Activated CD4-positive, alpha-beta T cell treated with anti-CD3 and anti-CD28 coated beads, Interleukin-2, amount 50 U/mL, for 4 hours (primary cell): ENCODE measurements around the gene ZNF680.
"Not testable (repeated sequence)": the region's sequence is repeated elsewhere in the genome, so short reads cannot be mapped to it uniquely, and the experiment has no call there.

Source experiments
- DNase-seq, 2 experiments: peaks; one replicate each; pipeline ENCODE4 v3.0.0-alpha.2; 2020

Gene ZNF680

DNA sequence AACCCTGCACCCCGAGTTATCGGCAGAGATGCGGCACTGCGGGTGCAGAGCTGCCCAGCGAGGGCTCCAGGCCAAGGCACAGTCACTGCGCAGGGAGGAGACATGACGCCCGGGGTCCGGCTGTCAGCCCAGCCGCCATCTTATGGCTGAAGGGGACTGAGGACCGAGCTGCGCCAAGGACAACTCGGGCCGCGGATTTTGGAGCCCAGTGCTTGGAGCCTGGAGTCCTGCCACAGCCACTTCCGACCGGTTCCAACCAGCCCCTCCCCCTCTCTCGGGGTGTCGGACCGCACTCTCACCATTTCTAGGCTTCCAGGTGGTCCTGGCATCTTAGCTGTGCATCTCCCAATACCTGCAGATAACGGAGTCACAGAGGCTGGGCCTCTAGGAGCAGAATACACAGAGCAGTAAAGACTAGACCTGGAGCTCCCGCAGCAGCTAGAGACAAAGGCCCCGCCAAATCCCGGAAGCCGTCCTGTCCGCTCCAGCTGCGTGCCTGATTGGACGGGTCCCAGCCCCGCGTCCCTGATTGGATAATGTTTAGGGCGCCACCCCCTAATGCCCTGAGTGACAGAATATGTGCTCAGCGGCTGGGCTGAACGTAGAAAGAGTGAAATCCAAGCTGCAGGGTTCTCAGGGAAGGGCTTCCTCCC lies at the start of gene ZNF680:
ZNF680 (minus strand) TSS at position 446 of the 653 bp plus-strand sequence; CDS start at position 329, 117 bp downstream.
- DNase-seq, result peak; percentile 84 to 86

DNA sequence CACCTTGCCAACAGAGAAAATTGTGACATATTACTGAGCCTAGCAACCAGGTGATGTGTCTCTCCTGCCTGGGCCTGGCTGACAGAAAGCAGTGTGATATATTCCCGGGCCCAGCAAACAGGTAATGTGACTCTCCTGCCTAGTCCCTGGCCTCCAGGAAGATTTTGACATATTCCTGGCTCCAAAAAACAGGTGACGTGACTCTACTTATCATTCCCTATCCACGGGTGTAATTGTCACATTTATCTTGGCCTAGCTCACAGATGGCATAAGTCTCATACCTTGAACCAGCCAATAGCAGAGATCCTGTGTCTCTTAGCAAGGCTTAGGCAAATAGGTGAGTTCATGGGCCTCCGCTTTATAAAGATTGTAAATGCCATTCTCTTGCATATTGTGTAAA lies 49.6 kb upstream of the ZNF680 start:
- DNase-seq, result no peak

DNA sequence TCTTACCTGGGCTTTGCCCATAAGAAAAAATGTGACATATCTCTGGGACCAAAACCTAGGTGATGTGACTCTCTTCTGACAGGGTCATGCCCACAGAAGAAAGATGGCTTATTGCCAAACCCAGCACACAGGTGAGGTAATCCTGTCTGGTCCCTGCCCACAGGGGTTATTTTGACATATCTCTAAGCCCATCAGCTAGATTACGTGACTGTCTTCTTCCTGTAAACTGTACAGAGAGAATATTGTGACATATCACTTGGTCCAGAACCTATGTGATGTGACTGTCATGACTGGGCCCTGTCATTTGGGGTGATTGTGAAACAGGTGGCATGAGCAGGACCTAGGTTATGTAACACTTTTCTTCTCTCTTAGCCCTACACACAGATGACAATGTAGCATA lies 48.8 kb upstream of the ZNF680 start:
- no peak for DNase-seq

DNA sequence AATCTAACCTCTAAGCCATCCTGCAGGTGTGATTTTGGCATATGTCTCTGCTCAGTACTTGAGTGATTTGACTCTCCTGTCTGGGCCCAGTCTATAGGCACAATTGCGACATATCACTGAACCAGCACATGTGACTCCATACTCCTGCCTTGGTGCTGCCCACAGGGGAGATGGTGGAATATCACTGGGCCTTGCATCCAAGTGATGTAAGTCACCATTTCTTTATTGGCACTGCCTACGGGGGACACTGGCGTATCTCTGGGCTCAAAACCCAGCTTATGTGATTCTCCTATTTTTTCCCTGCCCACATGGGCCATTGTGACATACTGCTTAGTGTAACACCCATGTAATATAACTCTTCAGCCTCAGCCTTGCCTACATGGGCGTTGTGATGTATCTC lies 48.1 kb upstream of the ZNF680 start:
- no peak for DNase-seq

DNA sequence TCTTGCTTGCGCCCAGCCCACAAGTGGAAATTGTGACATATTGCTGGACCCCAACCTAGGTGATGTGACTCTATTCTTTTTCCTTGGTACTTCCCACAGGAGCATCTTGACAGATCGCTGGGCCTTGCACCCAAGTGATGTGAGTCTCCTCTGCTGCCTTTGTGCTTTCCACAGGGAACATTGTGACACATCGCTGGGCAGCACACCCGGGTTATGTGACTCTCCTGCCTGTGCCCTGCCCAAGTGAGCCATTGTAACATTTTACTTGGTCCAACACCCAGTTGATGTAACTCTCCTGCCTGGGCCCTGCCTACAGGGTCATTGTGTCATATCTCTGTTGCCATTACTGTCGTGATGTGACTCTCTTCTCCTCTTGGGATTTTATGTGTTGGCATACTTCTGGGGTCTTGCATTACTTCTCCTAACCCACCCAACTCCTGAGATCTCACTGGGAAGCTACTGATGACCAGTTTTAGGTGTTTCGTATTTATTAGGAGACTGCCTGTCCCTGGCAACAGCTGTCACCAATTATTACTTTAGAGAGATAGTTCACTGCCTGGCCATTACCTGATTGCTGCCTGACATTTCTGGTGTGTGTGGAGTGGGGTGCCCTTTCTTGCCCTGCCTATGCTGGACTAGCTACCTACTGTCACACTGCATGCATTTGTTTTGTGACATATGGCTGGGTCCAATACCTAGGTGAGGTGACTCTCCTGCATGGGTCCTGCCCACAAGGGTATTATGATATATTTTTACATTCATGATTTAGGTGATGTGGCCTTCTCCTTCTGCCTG lies 45.4 kb upstream of the ZNF680 start:
- no peak for DNase-seq

DNA sequence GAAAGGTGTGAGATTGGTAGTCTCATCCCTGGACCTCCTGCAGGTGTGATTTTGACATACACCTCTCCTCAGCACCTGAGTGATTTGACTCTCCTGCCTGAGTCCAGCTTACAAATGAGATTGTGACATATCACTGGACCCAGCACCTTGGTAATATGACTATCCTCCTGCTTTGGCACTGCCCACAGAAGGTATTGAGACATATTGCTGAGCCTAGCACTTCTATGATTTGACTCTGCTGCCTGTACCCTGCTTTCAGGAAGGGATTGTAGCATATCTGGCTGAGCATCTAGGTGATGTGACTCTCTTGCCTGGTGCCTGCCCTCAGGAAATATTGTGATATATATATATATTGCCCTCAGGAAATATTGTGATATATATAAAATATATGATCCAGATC lies 43.5 kb upstream of the ZNF680 start:
- no peak for DNase-seq

DNA sequence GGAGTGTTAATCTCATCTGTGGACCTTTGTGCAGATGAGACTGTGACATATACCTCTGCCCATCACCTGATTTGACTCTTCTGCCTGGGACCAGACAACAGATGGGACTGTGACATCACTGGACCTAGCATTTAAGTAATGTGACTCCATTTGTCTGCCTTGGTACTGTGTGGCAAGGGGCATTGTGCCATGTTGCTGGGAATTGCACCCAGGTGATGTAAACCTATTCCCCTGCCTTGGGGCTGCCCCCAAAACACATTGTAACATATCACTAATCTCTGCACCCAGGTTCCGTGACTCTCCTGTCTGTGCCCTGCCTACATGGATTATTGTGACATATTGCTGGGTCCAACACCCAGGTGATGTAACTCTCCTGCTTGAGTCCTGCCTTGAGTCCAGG lies 40.4 kb upstream of the ZNF680 start:
- no peak for DNase-seq

DNA sequence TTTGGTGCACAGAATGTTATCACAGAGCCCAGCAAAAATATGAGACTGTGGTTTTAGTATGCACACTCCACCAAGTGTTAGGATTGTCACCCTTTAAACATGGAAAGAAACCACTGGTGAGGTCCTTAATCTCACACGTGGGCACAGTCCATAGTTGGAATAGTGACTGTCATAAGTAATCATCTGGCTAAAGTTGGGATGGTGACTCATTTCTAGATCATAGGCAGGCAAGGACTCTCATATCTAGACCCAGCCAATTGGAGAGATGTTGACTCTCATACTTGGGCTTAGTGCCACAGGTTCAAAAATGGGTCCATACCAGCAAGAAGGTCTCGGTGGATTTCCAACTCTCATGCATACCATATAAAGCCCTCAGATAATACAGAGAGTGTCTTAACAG lies 39.6 kb upstream of the ZNF680 start:
- no peak for DNase-seq

DNA sequence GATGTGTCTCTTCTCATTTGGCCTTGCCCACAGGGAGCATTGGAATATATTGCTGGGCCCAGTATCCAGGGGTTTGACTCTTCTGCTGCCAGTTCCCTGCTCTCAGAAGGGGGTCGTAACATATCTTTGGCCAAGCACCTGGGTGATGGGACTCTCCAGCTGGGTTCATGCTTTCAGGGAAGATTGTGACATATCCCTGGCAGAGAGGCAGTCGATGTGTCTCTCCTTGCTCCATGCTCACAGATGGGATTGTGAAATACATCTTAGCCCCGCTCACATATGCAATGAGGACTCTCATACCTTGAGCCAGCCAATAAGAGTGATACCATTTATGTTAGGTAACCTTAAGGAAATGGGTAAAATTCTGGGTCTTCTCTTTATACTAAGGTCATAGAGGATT lies 39.2 kb upstream of the ZNF680 start:
- DNase-seq, result no peak

DNA sequence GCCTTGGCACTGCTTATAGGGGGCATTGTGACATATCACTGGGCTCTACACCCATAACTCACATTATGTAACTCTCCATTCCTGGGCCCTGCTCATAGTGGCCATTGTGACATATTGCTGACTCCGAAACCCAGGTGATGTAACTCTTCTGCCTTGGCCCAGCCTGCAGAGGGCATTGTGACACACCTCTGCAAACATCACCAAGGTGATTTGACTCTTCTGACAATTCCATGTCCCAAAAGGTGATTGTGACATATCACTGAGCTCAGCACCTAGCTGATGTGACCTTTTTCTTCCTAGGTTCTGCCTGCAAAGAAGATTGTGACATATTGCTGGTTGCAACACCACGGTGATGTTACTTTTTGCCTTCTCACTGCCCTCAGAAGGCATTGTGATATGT lies 36.5 kb upstream of the ZNF680 start:
- no peak for DNase-seq

DNA sequence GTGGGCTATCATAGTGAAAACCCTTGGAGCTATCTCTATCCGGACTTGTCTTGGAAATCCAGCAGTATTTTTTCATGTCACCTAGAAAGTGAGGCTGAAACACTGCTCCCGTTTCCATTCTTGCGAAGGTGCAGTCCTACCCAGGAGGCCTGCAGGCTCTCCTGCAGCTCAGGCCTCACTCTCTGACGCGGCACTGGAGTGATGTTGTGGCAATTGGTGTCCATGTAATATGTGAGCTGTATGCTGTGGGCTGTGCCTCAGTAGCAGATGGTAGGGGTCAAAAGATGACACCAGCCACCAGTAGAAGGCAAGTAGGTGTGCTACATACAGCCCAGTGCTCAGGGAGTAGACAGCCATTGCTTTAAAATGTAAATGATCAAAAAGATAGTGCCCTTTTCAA lies 28.1 kb upstream of the ZNF680 start:
- no peak for DNase-seq

DNA sequence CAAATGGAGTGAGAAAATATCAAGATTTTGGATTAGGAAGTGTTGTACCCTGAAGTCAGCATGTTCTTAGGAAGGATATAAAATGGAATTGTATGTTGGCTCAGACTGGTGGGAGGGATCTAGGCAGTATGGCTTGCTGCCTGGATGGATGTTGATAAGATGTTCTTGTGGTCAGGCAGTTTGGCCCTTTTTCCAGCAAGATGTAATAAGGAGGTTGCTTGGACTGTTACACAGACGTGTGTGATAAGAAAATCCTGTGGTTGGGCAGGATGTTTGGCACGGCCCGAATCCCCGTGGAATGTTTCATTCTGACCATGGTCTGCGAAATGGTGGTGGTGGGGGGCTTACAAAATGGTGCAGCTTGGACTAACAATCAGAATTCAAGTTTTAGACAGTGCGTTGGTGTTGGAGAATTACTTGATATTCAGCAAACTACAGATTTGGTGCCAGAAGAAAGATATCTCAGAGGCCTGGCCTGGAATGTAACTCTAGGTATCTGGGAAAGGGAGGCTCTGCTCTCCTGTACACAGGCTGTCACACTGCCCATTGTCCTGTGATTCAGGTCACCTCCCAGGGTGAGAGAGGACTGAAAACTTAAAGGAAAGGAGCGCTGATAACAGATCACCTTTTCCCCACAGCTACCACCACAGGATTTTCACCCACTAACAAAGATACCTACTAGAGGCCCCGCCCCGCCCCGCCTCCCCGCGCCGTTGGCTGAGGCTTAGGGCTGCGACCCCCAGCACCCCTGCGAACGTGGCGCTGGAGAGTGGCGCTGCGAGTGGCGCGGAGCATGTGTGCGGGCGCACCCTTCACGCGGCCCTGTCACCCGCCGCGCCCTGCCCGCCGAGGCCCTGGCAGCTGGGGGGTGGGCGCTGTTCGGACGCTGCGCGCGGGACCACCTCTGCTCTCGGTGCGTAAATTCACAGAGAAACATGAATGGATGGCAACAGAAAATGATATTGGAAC lies 19.3 kb upstream of the ZNF680 start:
- no peak for DNase-seq

DNA sequence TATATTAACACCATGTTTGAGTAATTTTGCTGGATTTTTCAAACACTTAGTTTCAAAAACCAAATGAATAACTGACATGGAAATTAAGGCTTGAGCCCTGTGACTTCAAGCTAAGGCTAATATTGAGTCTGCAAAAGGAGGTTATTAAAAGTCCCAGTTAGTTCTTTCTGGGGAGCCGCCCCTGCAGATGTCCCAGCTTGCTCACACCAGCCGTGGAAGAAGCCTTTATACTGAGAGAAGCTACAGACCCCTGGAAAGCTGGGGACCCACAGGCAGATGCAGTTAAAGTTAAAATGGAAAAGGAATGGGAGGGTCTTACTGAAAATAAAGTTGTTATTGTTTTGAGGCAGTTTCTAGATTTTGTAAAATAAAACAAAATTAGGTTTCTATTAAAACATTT lies 18.5 kb upstream of the ZNF680 start:
- no peak for DNase-seq

DNA sequence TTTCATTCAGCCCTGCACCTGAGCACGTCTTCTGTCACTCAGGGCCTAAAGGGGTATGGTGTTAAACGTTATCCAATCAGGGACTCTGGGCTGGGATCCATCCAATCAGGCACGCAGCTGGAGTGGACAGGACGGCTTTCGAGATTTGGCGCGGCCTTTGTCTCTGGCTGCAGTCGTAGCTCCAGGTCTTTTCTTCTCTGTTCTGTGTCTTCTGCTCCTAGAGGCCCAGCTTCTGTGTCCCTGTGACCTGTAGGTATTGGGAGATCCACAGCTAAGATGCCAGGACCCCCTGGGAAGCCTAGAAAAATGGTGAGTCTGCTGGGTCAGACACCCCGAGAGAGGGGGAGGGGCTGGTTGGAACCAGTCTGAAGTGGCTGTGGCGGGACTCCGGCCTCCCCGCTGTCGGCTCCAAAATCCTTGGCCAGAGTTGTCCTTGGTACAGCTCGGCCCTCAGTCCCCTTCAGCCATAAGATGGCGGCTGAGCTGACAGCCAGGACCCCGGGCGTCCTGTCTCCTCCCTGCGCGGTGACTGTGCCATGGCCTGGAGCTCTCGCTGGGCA lies 11.7 kb upstream of the ZNF680 start:
- DNase-seq, result no peak

DNA sequence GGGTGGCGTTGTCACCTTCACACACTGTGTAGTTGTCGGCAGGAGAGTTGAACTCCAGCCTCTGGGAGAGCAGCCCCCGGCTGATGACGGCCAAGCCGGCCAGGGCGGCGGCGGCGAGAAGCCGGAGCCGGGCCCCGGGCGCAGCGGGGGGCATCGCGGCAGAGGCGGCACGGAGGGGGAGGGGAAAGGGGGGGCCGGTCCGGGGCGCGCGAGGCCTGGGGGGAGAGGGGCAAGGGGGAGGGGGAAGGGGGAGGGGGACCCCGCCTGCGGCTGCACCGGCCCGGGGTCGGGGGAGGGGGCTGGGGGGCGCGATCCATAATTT lies 7.4 kb upstream of the ZNF680 start:
- not testable (repeated sequence) for DNase-seq

DNA sequence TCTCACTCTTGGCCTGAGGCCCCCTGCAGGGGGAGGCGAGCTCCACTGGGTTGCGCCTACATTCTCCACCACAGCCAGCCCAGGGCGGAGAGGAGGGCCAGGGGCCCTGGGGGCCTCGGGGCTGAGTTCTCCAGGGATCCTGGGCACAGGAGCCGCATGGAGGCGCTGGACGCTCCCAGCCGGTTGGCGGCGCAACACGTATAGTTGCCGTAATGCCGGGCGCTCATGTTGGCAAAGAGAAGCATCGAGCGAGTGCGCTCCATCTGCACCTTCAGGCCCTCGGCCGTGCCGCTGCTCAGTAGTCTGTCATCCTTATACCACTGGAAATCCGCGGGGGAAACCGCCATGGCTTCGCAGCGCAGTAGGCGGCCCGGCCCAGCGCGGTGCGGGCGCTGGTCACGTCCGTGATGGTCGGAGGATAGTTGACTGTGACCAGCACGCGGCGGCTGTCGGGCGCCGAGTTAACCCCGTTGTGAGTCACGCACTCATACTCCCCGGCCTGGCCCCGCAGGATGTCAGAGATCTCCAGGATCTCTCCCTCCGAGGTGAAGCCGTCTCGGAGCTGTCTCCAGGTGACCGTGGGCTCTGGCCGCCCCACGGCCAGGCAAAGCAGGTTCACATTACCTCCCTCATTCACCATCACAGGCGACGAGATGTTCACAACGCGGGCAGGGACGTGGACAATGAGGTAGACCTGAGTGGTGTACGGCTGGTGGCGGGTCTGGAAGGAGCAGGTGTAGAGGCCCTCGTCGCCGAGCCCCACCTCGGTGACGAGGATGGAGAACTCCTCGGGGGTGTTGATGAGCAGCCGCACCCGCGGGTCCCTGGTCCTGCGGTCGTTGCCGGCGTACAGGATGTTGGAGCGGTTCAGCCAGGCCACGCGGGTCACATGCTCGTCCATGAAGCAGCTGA lies 6.8 kb upstream of the ZNF680 start:
- peak; percentile 15 to 20 for DNase-seq

DNA sequence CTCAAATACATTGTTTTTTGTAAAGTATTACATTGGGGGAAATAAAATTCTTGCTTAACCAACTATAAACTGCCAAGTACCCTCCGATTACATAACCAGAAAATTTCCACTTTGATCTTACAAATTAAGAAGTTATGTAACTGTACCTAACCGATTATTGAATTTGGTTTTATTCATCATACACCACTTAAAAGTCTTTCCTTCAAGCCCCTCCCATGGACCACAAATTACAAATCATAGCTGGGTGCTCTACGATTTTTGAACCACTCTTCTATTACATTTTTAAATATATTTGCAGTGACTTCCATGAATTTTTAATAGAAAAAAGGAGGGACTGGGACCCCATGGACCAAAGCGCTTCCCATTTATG lies 630 bp downstream of the ZNF680 start:
- no peak for DNase-seq

DNA sequence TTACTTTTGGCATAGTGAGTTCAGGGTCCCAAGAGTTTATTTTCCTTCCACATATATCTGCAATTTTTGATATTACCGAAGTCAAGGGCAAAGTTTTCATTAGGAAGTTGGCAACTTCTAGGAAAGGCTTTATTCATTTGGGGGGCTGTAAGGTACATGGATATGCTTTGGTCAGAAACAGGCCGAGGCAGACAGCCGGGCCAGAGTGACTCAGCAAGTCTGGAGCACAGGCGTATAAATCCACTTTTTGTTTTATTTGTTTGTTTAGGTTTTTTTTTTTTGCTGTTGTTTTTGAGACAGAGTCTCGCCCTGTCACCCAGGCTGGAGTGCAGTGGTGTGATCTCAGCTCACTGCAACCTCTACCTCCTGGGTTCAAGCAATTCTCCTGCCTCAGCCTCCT lies 3.7 kb downstream of the ZNF680 start:
- DNase-seq, result no peak

DNA sequence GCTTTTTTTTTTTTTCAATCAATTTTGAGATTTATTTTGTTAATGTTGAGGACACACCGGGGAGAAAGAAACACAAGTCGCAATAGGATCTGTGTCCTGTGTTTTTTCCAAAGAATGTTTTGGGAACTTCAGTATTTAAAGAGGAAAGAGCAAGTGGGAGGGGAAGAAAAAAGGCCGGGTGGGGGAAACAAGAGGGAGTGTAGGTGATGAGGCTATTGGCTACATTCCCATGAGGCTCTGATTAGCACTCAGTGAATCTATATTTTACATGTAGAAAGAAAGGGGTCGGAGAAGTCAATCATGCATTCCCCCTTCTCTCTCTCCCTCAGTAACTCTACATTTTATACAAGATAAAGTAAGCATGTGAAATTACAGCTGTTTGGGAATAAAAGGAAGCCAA lies 4.1 kb downstream of the ZNF680 start:
- no peak for DNase-seq

DNA sequence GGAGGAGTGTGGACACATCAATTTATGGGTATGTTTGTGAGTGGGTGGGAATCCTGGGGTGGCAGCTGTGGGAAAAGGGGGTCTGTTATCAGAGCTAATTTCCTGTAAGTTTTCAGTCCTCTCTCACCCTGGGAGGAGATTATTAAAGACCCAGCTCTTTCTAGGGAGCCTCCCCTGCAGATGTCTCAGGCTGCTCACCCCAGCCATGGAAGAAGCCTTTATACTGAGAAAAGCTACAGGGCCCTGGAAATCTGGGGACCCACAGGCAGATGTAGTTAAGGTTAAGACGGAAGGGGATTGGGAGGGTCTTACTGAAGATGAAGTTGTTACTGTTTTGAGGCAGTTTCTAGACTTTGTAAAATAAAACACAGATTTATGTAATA lies 4.6 kb downstream of the ZNF680 start:
- no peak for DNase-seq

DNA sequence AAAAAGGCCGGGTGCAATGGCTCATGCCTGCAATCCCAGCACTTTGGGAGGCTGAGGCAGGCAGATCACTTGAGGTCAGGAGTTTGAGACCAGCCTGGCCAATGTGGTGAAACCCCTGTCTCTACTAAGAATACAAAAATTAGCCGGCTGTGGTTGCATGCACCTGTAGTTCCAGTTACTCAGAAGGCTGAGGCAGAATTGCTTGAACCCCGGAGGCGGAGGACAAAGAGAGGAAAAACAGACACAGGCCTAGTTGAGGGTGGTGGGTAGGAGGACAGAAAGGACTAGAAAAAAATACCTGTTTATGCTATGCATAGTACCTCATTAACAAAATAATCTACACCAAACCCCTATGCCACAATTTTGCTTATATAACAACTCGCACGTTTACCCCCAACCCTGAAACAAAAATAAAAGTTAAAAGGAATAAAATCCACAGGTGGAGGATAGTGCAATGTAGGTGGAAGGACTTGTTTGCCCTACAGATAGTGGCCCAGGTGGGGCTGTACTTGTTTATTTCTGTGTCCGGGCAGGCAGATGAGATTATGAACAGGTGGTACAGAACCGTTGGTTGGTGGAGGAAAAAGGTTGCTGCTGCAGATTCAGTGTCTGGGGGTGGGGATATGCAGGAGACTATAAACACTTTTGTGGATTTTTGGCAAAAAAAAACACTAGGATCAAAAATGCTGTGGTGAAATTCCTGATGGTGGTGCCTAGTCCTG lies 5.1 kb downstream of the ZNF680 start:
- no peak for DNase-seq

DNA sequence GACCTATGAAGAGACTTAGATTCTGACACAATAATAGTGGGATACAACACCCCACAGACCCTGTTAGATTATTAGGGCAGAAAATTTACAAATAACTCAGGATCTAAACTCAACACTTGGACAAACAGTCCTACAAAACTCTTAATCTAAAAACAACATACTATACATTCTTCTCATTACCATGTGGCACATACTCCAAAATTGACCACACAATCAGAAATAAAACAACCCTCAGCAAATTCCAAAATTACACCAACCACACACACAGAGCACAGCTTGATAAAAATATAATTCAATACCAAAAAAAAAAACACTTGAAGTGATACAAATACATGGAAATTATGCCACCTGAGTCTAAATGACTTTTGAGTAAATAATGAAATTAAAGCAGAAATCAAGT lies 7.8 kb downstream of the ZNF680 start:
- no peak for DNase-seq
